ENCODE measurements around the gene APOBEC3B.
A peak's percentile ranks its signal among the peaks of the same experiment; 100 is the strongest.
"Not testable (repeated sequence)": the region's sequence is repeated elsewhere in the genome, so short reads cannot be mapped to it uniquely, and the experiment has no call there.

Gene APOBEC3B

GRCh38 chr22:39039306-39040126, 57.4 kb downstream of the APOBEC3B start:
- DNase-seq, result no peak

GRCh38 chr22:39040155-39040537, 58.0 kb downstream of the APOBEC3B start:
- not testable (repeated sequence) for DNase-seq

GRCh38 chr22:39040538-39041296, 58.6 kb downstream of the APOBEC3B start, which contains the start of gene APOBEC3F:
Gene APOBEC3F (plus strand): TSS chr22:39040864. CDS start chr22:39040961, 97 bp downstream.
- DNase-seq, result peak; percentile 83 to 85

GRCh38 chr22:39041908-39042307, 59.8 kb downstream of the APOBEC3B start:
- no peak for DNase-seq

Data from CD4-positive, alpha-beta T cell treated with Interleukin-1 beta for 1 hour (primary cell).